SU-DHL-6 (cell line): Measurements from ENCODE around the gene C1orf21.

ENCODE experiments used
- H2AFZ ChIP-seq: fragments of 200-600 bp; sonication (generic); 2 replicates; pipeline ENCODE4 v1.6.1; 2014; ENCODE audit warnings: low read depth, mild to moderate bottlenecking, moderate library complexity, mixed read lengths, antibody characterized with exemption, low read length; ENCODE audit not compliant: severe bottlenecking
- H3F3A ChIP-seq: fragments of 200-600 bp; shearing (Covaris generic); 2 replicates; pipeline ENCODE4 v1.6.0; 2016; ENCODE audit warnings: antibody characterized with exemption, mild to moderate bottlenecking; ENCODE audit not compliant: insufficient read depth
- H3K27ac ChIP-seq: fragments of 200-600 bp; sonication (generic); 2 replicates; pipeline ENCODE4 v1.5.1; 2016; ENCODE audit warnings: low read depth, mild to moderate bottlenecking, low read length, moderate library complexity, mixed read lengths
- H3K27me3 ChIP-seq: fragments of 200-600 bp; sonication (generic), shearing (Covaris generic); 2 replicates; pipeline ENCODE4 v1.6.0; 2014; ENCODE audit warnings: mild to moderate bottlenecking, low read length
- H3K36me3 ChIP-seq: fragments of 200-600 bp; sonication (generic); 2 replicates; pipeline ENCODE4 v1.6.1; 2014; ENCODE audit warnings: mild to moderate bottlenecking, low read length, mixed read lengths
- H3K4me2 ChIP-seq: fragments of 300-600, 200-600 bp; shearing (Covaris generic), sonication (generic); 2 replicates; pipeline ENCODE4 v1.6.0; 2014; ENCODE audit warnings: low read length, low read depth, mild to moderate bottlenecking; ENCODE audit not compliant: poor library complexity, severe bottlenecking
- H3K4me3 ChIP-seq: fragments of 200-600 bp; sonication (generic); 2 replicates; pipeline ENCODE4 v1.5.1; 2014; ENCODE audit warnings: antibody characterized with exemption, low read length, mild to moderate bottlenecking, mixed read lengths; ENCODE audit not compliant: insufficient read depth, poor library complexity, severe bottlenecking
- H3K79me2 ChIP-seq: fragments of 200-600 bp; sonication (generic); 2 replicates; pipeline ENCODE4 v1.6.1; 2014; ENCODE audit warnings: mild to moderate bottlenecking, low read length, moderate library complexity; ENCODE audit not compliant: insufficient read depth
- H3K9ac ChIP-seq: fragments of 200-600 bp; sonication (generic); 2 replicates; pipeline ENCODE4 v1.7.0; 2014; ENCODE audit warnings: mild to moderate bottlenecking, low read length
- H3K9me2 ChIP-seq: fragments of 200-600 bp; sonication (generic); replicated peaks from 2 replicates; pipeline ENCODE4 v1.6.1; 2014; ENCODE audit warnings: low read length; ENCODE audit not compliant: insufficient read depth
- H3K9me3 ChIP-seq: fragments of 200-600 bp; sonication (generic); 2 replicates; pipeline ENCODE4 v1.6.1; 2014; ENCODE audit warnings: low read length, mixed read lengths; ENCODE audit not compliant: insufficient read depth
- H4K20me1 ChIP-seq: fragments of 200-600 bp; sonication (generic); 2 replicates; pipeline ENCODE4 v1.6.1; 2014; ENCODE audit warnings: low read depth, mild to moderate bottlenecking, antibody characterized with exemption, low read length, moderate library complexity, mixed read lengths
- CTCF ChIP-seq: fragments of 200-600 bp; sonication (generic); IDR thresholded peaks from one replicate; pipeline ENCODE4 v1.5.1; 2017; ENCODE audit warnings: antibody characterized with exemption, mild to moderate bottlenecking, low read length, moderate library complexity; ENCODE audit not compliant: insufficient read depth, poor library complexity, severe bottlenecking
- EZH2phosphoT487 ChIP-seq: fragments of 200-600 bp; sonication (generic), shearing (Covaris generic); conservative IDR thresholded peaks from 2 replicates; pipeline ENCODE4 v1.6.1; 2018; ENCODE audit warnings: mild to moderate bottlenecking, antibody characterized with exemption, low read length, moderate library complexity, mixed read lengths

The C1orf21 gene

GRCh38 chr1:184647471-184647870, 260.6 kb downstream of the C1orf21 start:
- Histone ChIP-seq H3K27me3 (no peaks in the 10 kb centered on the region), H4K20me1 (no peaks in the 10 kb centered on the region), H2AFZ (no peak overlapping the region), H3K36me3 (no peaks in the 10 kb centered on the region), H3F3A (no peaks in the 10 kb centered on the region), H3K9me3 (no peaks in the 10 kb centered on the region), H3K27ac (no peak overlapping the region), H3K9me2 (no peaks in the 10 kb centered on the region), H3K4me3 (no peak overlapping the region), H3K4me2 (no peak overlapping the region), H3K9ac (no peak overlapping the region), H3K79me2 (no peaks in the 10 kb centered on the region)
- TF ChIP-seq CTCF (no peak), EZH2phosphoT487 (no peak)

- TF ChIP-seq CTCF (no peak), EZH2phosphoT487 (no peak)
- H3K9ac ChIP-seq: no peak overlapping the region
Measured at GRCh38 chr1:184648160-184648855, 261.5 kb downstream of the C1orf21 start.

GRCh38 chr1:184648856-184649201, 262.0 kb downstream of the C1orf21 start:
- Histone ChIP-seq H3F3A (no peaks in the 10 kb centered on the region), H3K9ac (no peak overlapping the region), H3K4me3 (no peak overlapping the region), H3K27me3 (no peaks in the 10 kb centered on the region), H3K9me2 (no peaks in the 10 kb centered on the region), H3K36me3 (no peaks in the 10 kb centered on the region), H4K20me1 (no peaks in the 10 kb centered on the region), H3K9me3 (no peaks in the 10 kb centered on the region), H3K27ac (no peak overlapping the region), H3K79me2 (no peaks in the 10 kb centered on the region), H3K4me2 (no peak overlapping the region), H2AFZ (no peak overlapping the region)
- no peak for TF ChIP-seq CTCF
- TF ChIP-seq EZH2phosphoT487: no peak

More at GRCh38 chr1:184648160-184648855, 261.5 kb downstream of the C1orf21 start:
- H3K9me2 ChIP-seq: no peaks in the 10 kb centered on the region
- H3K9me3 ChIP-seq: no peaks in the 10 kb centered on the region
- H4K20me1 ChIP-seq: no peaks in the 10 kb centered on the region
- no peak overlapping the region for H2AFZ ChIP-seq
- H3K27me3 ChIP-seq: no peaks in the 10 kb centered on the region
- no peaks in the 10 kb centered on the region for H3K79me2 ChIP-seq
- H3K36me3 ChIP-seq: no peaks in the 10 kb centered on the region
- no peak overlapping the region for H3K4me3 ChIP-seq
- no peak overlapping the region for H3K4me2 ChIP-seq
- no peaks in the 10 kb centered on the region for H3F3A ChIP-seq
- no peak overlapping the region for H3K27ac ChIP-seq
